CD4-positive, alpha-beta T cell treated with Interleukin-15 for 4 hours (primary cell): ENCODE data around the gene TRAK1.

Source experiments
- DNase-seq: peaks from one replicate; pipeline ENCODE4 v3.0.0-alpha.2; 2020; ENCODE audit warnings: low spot score

TRAK1 gene

DNA sequence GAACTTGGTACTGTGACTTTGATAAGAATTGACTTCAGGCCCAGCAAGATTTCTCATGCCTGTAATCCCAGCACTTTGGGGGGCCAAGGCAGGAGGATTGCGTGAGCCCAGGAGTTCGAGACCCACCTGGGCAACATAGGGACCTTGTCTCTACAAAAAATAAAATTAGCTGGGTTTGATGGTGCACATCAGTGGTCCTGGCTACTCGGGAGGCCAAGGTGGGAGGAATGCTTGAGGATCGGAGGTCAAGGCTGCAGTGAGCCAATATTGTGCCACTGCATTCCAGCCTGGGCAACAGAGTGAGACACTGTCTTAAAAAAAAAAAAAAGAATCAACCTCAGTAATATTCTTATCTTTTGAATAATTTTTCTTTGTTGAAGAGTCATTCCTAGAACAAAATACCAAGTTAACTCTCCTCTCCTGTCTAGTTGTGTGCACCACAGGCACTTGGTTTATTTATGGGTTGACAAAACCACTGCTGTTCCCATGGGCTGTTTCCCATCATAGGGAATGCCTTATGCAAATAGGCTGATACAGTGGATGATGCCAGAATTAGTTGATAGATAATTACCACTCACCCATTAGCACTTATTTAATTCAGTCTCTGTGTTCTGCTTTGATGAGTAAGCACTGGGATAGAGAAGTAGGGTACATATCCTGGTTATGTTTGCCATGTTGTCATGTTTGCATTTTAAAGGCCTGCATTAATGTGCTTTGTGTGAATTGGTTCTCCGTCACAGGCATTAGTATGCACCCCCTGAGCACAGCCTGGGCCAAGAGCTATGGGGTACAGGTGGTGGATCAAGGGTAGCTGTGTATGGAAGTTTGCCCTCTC, 32.9 kb downstream of the TRAK1 start:
- DNase-seq = no peak

DNA sequence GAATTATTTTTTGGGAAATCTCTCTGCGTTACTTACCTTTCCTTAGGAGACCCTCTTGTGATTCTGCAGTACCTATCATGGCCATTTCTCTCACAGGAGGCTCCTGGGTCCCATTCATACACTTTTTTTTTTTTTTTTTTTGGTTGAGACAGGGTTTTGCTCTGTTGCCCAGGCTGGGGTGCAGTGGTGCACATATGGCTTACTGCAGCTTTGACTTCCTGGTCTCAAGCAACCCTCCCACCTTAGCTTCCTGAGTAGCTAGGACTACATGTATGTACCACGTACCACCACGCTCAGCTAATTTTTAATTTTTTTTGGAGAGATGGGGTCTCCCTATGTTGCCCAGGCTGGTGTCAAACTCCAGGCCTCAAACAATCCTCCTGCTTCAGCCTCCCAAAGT, 36.1 kb downstream of the TRAK1 start:
- DNase-seq = no peak

- no peak for DNase-seq
Observed at GRCh38 chr3:42128526-42128925, 37.4 kb downstream of the TRAK1 start.

GRCh38 chr3:42129014-42129953, 38.1 kb downstream of the TRAK1 start:
- DNase-seq = no peak

- no peak for DNase-seq
Observed at GRCh38 chr3:42130007-42130328, 38.8 kb downstream of the TRAK1 start.

- DNase-seq = no peak
Observed at GRCh38 chr3:42130329-42131070, 39.3 kb downstream of the TRAK1 start.

GRCh38 chr3:42133500-42134298, 42.5 kb downstream of the TRAK1 start:
- no peak for DNase-seq

- DNase-seq = no peak
Observed at GRCh38 chr3:42134867-42135464, 43.8 kb downstream of the TRAK1 start.

DNA sequence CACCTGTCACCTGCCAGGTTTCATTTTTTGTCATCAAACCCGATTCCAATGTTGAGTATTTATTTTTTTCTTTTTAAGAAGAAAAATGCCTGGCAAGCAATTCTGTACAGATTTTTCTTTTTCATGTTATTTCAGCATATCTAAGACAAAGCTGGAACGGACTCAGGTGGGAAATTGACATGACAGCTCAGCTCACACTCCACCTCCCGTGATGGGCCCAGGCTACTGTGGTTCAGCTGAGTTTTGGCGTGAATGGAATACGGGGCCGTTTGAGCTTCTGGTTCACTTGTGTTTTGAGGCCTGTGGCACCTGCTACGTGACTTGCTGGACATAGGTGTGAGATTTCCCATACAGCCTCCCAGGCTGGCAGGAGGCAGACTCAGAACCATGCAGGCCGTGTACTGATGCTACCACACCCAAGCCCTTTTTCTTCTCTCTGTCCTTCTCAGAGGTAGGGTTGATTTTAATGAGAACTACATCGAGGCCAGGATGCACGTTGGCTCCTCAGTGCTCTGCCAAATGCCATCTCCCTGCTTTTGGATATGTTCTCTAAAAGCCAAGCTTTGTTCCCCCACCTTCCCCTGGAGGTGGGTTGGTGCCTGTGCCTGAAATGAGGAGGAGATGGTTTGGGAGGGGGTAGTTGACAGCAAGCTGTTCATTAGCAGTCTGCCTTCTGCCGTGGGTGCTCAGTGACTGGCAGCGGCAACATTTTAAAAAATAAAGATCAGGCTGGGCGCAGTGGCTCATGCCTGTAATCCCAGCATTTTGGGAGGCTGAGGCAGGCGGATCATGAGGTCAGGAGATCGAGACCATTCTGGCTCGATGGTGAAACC, 48.7 kb downstream of the TRAK1 start:
- no peak for DNase-seq

GRCh38 chr3:42140665-42141203, 49.6 kb downstream of the TRAK1 start:
- DNase-seq = no peak

- no peak for DNase-seq
Observed at GRCh38 chr3:42143440-42143839, 52.3 kb downstream of the TRAK1 start.

GRCh38 chr3:42144209-42144608, 53.1 kb downstream of the TRAK1 start:
- DNase-seq = no peak

DNA sequence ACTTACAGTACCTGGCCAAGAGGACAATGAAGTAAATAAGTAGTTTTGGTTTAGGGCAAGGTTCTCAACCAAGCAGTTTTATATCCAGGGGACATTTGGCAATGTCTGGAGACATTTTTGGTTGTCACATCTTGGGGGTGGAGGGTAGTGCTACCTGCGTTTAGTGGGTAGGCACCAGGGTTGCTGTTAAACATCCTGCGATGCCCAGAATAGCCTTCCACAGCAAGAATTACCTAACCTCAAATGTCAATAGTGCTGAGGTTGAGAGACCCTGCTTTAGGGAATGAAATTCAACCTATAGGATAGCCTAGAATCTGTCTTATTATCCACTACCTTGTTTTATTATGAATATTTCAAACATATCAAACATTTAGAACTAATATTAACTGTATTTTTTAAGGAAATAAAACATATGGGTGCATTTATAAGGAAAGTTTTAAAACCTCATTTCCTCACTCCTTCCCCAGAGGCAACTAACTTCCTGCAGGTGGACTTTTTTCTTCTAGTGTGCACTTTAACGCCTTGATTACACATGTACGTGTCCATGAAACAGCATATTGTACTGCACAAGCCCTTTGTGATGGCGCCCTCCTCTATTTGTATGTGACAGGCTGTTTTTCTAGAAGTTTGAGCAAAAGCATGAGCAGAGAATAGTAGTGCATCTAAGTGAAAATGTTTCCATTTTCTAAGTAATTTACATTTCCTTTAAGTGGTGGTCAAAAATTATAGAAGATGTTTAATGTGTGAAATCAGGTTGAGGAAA, 57.1 kb downstream of the TRAK1 start:
- no peak for DNase-seq

DNA sequence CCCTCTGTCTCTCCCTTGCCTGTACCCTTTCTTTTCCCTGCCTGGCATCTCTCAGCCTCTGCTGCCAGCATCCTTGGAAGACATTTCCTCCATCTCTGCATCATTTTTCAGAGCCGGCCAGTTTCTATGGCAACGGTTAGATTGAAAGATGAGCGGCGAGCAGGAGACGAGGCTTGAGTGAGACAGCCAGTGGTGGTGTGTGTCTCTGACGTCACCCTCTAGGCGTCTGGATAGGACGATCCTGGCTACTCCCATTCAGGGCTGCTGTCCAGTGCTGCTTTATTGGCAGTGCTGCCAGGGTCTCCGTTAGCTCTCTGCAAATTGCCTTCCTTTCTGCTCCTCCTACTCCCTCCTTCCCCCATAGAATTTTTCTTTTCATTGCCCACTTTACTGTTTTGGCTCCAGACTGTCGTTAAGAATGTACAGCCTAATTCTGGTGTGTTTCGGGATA, 57.9 kb downstream of the TRAK1 start:
- no peak for DNase-seq

DNA sequence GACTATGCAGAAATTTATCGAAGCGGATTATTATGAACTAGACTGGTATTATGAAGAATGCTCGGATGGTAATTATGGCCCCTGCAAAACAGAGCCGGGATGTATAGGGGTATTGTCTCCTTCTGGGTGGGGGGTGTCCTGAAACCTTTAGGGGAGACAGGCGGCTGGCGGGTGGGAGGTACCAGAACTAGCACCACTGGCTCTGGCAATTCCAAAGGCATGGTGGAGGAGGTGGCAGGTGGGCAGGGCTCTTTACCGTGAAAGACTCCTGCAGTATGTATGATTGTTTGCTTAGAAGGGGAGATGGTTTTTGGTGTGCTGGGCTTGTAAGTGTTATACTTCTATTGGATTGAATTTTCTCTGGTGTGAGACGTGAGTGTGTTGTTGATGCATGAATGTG, 58.4 kb downstream of the TRAK1 start:
- DNase-seq = no peak

GRCh38 chr3:42149975-42150374, 58.8 kb downstream of the TRAK1 start:
- no peak for DNase-seq

DNA sequence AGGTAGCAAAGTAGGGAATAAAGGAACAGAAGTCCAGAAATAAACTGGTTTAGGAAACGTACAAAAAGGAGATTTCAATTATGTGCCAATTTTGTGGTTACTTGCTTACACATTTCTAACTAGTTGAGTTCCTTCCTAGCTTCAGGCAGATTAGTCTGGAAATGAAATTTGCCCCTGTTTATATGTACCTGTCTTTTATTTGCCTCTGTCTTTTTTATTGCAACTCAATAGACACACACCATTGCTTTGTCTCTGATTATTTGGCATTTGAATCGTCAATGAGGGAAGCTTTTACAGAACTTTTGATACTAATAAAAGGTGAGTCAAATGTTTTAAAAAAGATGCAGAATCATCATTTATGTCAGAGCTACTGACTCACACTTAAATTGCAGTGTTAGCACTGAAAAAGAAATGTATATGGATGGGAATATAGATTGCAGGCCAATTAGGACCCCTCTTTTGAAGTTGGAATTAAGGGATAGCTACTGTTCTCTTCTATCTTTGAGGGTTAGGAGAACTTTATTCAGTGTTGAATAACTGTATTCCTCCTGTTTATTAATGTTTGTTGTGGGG, 60.5 kb downstream of the TRAK1 start:
- no peak for DNase-seq

DNA sequence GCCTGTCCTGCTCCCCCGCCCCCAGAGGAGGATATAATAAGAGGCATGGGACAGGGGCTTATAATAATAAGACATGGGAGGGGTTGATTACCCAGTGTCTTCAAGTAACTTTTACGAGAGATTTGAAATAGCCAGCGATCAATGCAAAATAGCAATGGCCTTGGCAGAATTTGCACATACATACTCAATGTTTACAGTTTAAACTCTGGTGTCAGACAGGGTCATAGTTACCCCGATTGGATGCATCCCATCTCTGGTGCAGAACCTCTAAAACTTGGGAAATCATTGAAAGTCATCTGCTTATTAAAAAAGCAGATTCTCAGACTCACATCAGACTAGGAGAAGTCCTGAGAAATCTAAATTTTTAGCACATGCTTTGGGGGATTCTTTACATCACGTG, 61.0 kb downstream of the TRAK1 start:
- DNase-seq = no peak

GRCh38 chr3:42153039-42153438, 61.9 kb downstream of the TRAK1 start:
- no peak for DNase-seq
